MM.1S (cell line): ENCODE measurements around the gene TIMM8A.

Source experiments
- DNase-seq: peaks from one replicate; pipeline ENCODE4 v3.0.0-alpha.2; 2015
- H2AFZ ChIP-seq: fragments of 300-600 bp; sonication (generic); 2 replicates; pipeline ENCODE4 v1.6.0; 2016; ENCODE audit warnings: antibody characterized with exemption, low read length
- H3F3A ChIP-seq: fragments of 300-600 bp; sonication (generic); 2 replicates; pipeline ENCODE4 v1.6.1; 2016; ENCODE audit warnings: mild to moderate bottlenecking, antibody characterized with exemption, low read length, moderate library complexity, mixed read lengths; ENCODE audit not compliant: insufficient read depth
- H3K27ac ChIP-seq: fragments of 300-600 bp; sonication (generic); 2 replicates; pipeline ENCODE4 v1.5.1; 2016; ENCODE audit warnings: mild to moderate bottlenecking, low read length
- H3K27me3 ChIP-seq: fragments of 300-600 bp; sonication (generic); replicated peaks from 2 replicates; pipeline ENCODE4 v1.6.0; 2016; ENCODE audit warnings: low read length; ENCODE audit not compliant: insufficient read depth
- H3K36me3 ChIP-seq: fragments of 300-600 bp; sonication (generic); replicated peaks from 2 replicates; pipeline ENCODE4 v1.6.1; 2016; ENCODE audit warnings: mild to moderate bottlenecking, low read length, mixed read lengths; ENCODE audit not compliant: insufficient read depth
- H3K4me1 ChIP-seq: fragments of 300-600 bp; sonication (generic); 2 replicates; pipeline ENCODE4 v1.6.1; 2016; ENCODE audit warnings: low read length, mixed read lengths
- H3K4me2 ChIP-seq: fragments of 300-600 bp; sonication (generic); 2 replicates; pipeline ENCODE4 v1.6.0; 2016; ENCODE audit warnings: low read depth, low read length
- H3K4me3 ChIP-seq: fragments of 300-600 bp; sonication (generic); 2 replicates; pipeline ENCODE4 v1.5.1; 2016; ENCODE audit warnings: low read length, mixed read lengths
- H3K79me2 ChIP-seq: fragments of 300-600 bp; sonication (generic); 2 replicates; pipeline ENCODE4 v1.6.1; 2016; ENCODE audit warnings: mixed run types, low read length, mixed read lengths
- H3K9ac ChIP-seq: fragments of 300-600 bp; sonication (generic); 2 replicates; pipeline ENCODE4 v1.6.1; 2016; ENCODE audit warnings: low read length, mixed read lengths
- H3K9me2 ChIP-seq: fragments of 300-600 bp; sonication (generic); replicated peaks from 2 replicates; pipeline ENCODE4 v1.6.1; 2016; ENCODE audit warnings: mild to moderate bottlenecking, low read length, mixed read lengths; ENCODE audit not compliant: insufficient read depth
- H3K9me3 ChIP-seq: fragments of 300-600 bp; sonication (generic); replicated peaks from 2 replicates; pipeline ENCODE4 v1.6.1; 2016; ENCODE audit warnings: mild to moderate bottlenecking, low read length, mixed read lengths; ENCODE audit not compliant: insufficient read depth
- H4K20me1 ChIP-seq: fragments of 300-600 bp; sonication (generic); 2 replicates; pipeline ENCODE4 v1.6.1; 2016; ENCODE audit warnings: mild to moderate bottlenecking, low read length, moderate library complexity, mixed read lengths; ENCODE audit not compliant: insufficient read depth
- EZH2 ChIP-seq: fragments of 300-600 bp; sonication (generic); optimal IDR thresholded peaks from 2 replicates; pipeline ENCODE3; 2017; ENCODE audit warnings: low read depth, mild to moderate bottlenecking, antibody characterized with exemption, low read length, mixed read lengths
- EZH2phosphoT487 ChIP-seq: fragments of 300-600 bp; sonication (generic); IDR thresholded peaks from 2 replicates; pipeline ENCODE4 v1.6.1; 2018; ENCODE audit warnings: antibody characterized with exemption, low read length
- TF ChIP-seq, protein P1 (sequence below): fragments of 300-600 bp; sonication (generic); IDR thresholded peaks from 2 replicates; pipeline ENCODE4 v1.5.1; 2016; ENCODE audit warnings: antibody characterized with exemption, low read length, mixed read lengths

Gene TIMM8A

DNA sequence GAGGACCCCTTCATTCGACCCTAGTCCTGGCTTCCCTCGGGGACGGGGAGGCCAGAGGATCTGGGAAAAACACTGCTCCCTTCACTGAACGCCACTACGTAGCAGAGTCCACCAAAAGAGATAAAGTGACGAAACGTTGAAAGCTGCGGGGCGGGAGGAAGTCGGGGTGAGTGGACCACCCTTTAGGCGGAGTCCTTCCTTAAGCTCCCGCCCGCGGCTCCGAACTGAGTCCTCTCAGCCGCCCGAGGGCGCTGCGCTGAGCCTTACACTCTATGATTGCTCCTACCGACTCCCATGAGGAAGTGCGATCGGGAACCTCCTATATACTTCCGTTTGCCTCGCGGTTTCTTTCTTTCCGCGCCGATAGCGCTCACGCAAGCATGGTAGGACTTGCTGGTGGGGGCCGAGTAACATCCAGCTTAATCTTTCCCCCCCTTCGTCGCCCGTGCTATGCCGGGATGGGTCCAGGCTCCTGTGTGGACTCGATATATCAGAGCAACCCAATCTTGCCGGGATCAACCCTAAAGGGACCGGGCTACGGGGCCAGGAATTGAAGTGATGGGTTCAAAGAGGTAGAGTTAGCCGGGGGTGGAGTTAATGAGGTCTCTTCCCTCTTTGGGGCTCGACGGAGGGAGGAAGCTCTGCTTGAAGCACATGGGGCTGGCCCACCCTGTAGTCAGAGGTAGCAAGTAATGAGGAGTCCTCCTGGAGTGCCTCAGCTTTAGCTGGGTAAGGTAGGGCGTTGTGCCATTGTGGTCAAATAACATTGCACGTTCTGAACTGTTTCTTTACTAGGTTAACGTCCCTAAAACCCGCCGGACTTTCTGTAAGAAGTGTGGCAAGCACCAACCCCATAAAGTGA, 42.4 kb upstream of the TIMM8A start, which contains the start of gene RPL36A:
RPL36A (plus strand) TSS at position 348 of the 862 bp plus-strand sequence; CDS start at position 381, 33 bp downstream.
- TF ChIP-seq, protein P1, sequence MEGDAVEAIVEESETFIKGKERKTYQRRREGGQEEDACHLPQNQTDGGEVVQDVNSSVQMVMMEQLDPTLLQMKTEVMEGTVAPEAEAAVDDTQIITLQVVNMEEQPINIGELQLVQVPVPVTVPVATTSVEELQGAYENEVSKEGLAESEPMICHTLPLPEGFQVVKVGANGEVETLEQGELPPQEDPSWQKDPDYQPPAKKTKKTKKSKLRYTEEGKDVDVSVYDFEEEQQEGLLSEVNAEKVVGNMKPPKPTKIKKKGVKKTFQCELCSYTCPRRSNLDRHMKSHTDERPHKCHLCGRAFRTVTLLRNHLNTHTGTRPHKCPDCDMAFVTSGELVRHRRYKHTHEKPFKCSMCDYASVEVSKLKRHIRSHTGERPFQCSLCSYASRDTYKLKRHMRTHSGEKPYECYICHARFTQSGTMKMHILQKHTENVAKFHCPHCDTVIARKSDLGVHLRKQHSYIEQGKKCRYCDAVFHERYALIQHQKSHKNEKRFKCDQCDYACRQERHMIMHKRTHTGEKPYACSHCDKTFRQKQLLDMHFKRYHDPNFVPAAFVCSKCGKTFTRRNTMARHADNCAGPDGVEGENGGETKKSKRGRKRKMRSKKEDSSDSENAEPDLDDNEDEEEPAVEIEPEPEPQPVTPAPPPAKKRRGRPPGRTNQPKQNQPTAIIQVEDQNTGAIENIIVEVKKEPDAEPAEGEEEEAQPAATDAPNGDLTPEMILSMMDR: peak; percentile 65
- no peak for TF ChIP-seq EZH2phosphoT487
- Histone ChIP-seq H2AFZ (peak within 1 kb of the TSS; percentile 79), H3F3A (peaks cover 9% of the 10 kb centered on the region), H4K20me1 (no peaks in the 10 kb centered on the region), H3K79me2 (peaks cover 20% of the 10 kb centered on the region), H3K27ac (peak within 1 kb of the TSS; percentile 50; the same call in 1 of the 2 replicates), H3K4me2 (peak within 1 kb of the TSS; percentile 81), H3K4me1 (peaks cover 7% of the 10 kb centered on the region; the same call in 1 of the 2 replicates), H3K9me2 (no peaks in the 10 kb centered on the region), H3K27me3 (no peaks in the 10 kb centered on the region), H3K4me3 (peak within 1 kb of the TSS; percentile 72), H3K36me3 (peaks cover 4% of the 10 kb centered on the region; the same call in 1 of the 2 replicates), H3K9me3 (no peaks in the 10 kb centered on the region), H3K9ac (peak within 1 kb of the TSS; percentile 87)
- peak; percentile 92 for DNase-seq

GRCh38 chrX:101388604-101389003, 40.1 kb upstream of the TIMM8A start:
- Histone ChIP-seq H3K4me1 (peaks cover 12% of the 10 kb centered on the region; the same call in 1 of the 2 replicates), H3K27me3 (no peaks in the 10 kb centered on the region), H3F3A (peaks cover 3% of the 10 kb centered on the region), H4K20me1 (no peaks in the 10 kb centered on the region), H3K4me2 (no peak overlapping the region), H3K36me3 (peaks cover 4% of the 10 kb centered on the region; the same call in 1 of the 2 replicates), H3K9me2 (no peaks in the 10 kb centered on the region), H3K27ac (no peak overlapping the region), H3K4me3 (no peak overlapping the region), H3K9me3 (no peaks in the 10 kb centered on the region), H3K9ac (no peak overlapping the region), H3K79me2 (peaks cover 20% of the 10 kb centered on the region), H2AFZ (no peak overlapping the region)
- no peak for DNase-seq
- TF ChIP-seq EZH2 (no peak), EZH2phosphoT487 (no peak)

DNA sequence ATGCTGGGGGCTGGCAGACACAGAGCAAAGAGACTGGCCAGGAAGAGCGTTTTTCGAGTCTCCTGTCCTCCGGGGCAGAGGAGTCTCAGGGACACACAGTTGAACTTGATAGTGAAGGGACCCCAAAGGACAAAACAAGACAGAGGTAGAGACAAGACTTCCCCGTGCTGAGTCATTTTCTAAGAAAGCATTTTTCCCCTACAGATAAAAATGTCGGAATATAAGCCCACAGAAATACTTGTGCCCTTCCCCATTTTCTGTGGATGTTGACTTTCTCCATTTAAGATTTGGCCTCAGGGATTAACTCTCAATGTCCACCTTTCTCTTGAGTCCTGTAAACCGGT, 38.0 kb upstream of the TIMM8A start:
- H3K79me2 ChIP-seq: peaks cover 7% of the 10 kb centered on the region
- peak overlapping the region; percentile 57; the same call in 1 of the 2 replicates for H3K4me2 ChIP-seq
- H3K9me2 ChIP-seq: no peaks in the 10 kb centered on the region
- H2AFZ ChIP-seq: peak overlapping the region; percentile 83
- no peaks in the 10 kb centered on the region for H3K9me3 ChIP-seq
- peak overlapping the region; percentile 29; the same call in 1 of the 2 replicates for H3K9ac ChIP-seq
- no peaks in the 10 kb centered on the region for H3K27me3 ChIP-seq
- DNase-seq: no peak
- peaks cover 16% of the 10 kb centered on the region; the same call in 1 of the 2 replicates for H3K4me1 ChIP-seq
- H3F3A ChIP-seq: peaks cover 7% of the 10 kb centered on the region; the same call in 1 of the 2 replicates
- 0 out of 2 replicates have a peak, but pooled peaks cover under 1% of the 10 kb centered on the region for H3K36me3 ChIP-seq
- H3K4me3 ChIP-seq: 0 out of 2 replicates have a peak overlapping the region, but pooled peaks have one; percentile 25
- TF ChIP-seq EZH2phosphoT487 (no peak), EZH2 (no peak)
- TF ChIP-seq, protein P1: no peak
- H4K20me1 ChIP-seq: no peaks in the 10 kb centered on the region
- peak overlapping the region; percentile 39; the same call in 1 of the 2 replicates for H3K27ac ChIP-seq
